Prostate gland (tissue), 2 donors: ENCODE data around the gene EME2. TPM values are rescaled to one million over a fixed set of nuclear protein-coding genes. Genes with fewer than 3 reads are reported as not detected.

Experiments
- DNase-seq: peaks from one replicate; pipeline ENCODE4 v3.0.0-alpha.2; 2019; ENCODE audit warnings: low spot score
- H3K27ac ChIP-seq, 2 donors: fragments of 200-600 bp; sonication (generic); 2 replicates each; pipeline ENCODE4 v1.5.1; 2017 to 2019
- H3K27me3 ChIP-seq: fragments of 200-600 bp; sonication (generic); replicated peaks from 2 replicates; pipeline ENCODE4 v1.5.1; 2019; ENCODE audit not compliant: insufficient read depth
- H3K36me3 ChIP-seq, 2 donors: fragments of 200-600 bp; sonication (generic); 1 replicate in 1 of 2; 2 replicates in 1 of 2; pipeline versions ENCODE4 v1.5.1 to v1.8.1; 2017 to 2019
- H3K4me1 ChIP-seq: fragments of 200-600 bp; sonication (generic); replicated peaks from 2 replicates; pipeline ENCODE4 v1.5.1; 2019
- H3K4me3 ChIP-seq, 2 donors: fragments of 200-600 bp; sonication (generic); 2 replicates each; pipeline ENCODE4 v1.5.1; 2017 to 2019
- H3K9me3 ChIP-seq: fragments of 200-600 bp; sonication (generic); 2 replicates; pipeline ENCODE4 v1.5.1; 2017
- POLR2A ChIP-seq: fragments of 450-650 bp; IDR thresholded peaks from one replicate; pipeline ENCODE4 v1.6.1; 2016; ENCODE audit warnings: antibody characterized with exemption, mild to moderate bottlenecking
- POLR2AphosphoS5 ChIP-seq: sonication (generic); formaldehyde crosslinking; IDR thresholded peaks from one replicate; pipeline ENCODE4 v1.6.1; 2017; ENCODE audit warnings: antibody characterized with exemption
- whole genome bisulfite sequencing: methylation state at CpG from one replicate; pipeline ENCODE4 v1.1.5; 2018; 5-methylcytosine and 5-hydroxymethylcytosine counted together
- intact Hi-C: fragments of 100-400 bp; cut with DNase I; formaldehyde crosslinking; loops from one replicate; pipeline ENCODE4 v1.14.2; 2022
- total RNA-seq, 2 donors: library from RNA; depleted of rRNA; stranded (reverse); fragments of >200 nt; gene quantifications; one replicate each; pipeline ENCODE4 v1.1.0, GENCODE V29; 2016
- TF ChIP-seq, protein P1 (sequence below), 4 experiments: fragments of 200-600 bp in 2 of 4; fragments of 450-650 bp in 2 of 4; sonication (generic) in 2 of 4; IDR thresholded peaks; 1 replicate in 3 of 4; 2 replicates in 1 of 4; pipeline ENCODE4 v1.5.1; 2016 to 2019; ENCODE audit warnings: antibody characterized with exemption in 4 of 4, mild to moderate bottlenecking in 2 of 4, moderate library complexity in 2 of 4

Gene EME2
- total RNA-seq, 2 donors from 2014 or later = 18.3 to 53.9 TPM

DNA sequence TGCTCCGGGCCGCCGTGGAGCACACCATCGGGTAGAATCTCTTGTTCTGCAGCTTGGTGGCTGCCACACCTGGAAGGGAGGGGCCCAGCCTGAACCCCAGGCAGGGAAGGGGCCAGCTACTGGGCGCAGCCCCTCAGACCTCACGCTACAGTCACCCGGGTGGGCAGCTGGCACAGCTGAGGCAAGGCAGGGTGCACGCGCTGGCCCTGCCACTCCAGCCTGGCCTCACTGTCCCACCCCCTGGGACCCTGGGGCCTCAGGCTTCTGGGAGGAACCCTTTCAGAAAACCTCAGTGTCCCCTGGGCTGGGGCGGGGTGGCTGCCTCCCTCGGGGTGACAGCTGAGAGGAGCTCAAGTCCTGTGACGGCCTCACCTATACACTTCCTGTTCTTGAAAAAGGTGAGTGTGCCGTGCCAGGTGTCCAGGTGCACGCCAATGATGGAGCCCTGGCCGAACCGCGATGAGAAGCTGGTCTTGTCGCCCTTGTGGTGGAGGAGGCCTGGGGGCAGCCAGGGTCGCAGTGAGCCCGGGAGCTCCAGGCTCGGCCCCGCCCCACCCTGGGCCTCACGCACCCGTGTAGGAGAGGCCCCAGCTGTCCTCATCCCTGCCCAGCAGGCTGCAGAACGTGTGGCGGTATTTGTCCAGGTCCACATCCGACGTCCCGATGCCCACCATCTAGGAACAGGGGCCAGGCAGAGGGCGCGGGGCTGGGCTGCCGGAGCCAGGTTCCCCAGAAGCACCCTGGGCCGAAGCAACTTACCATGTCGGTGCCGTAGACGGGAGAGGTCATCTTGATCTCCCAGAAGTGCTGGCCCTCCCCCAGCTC, 5.0 kb downstream of the EME2 start:
- Histone ChIP-seq H3K36me3 (peaks cover 12 to 24% of the 10 kb centered on the region in 2 donors), H3K27me3 (no peaks in the 10 kb centered on the region), H3K4me3 (no peak overlapping the region), H3K9me3 (no peaks in the 10 kb centered on the region), H3K27ac (no peak overlapping the region), H3K4me1 (peaks cover 16% of the 10 kb centered on the region)
- intact Hi-C loops = no loop called here
- TF ChIP-seq POLR2AphosphoS5 (no peak), POLR2A (no peak)
- TF ChIP-seq, protein P1, sequence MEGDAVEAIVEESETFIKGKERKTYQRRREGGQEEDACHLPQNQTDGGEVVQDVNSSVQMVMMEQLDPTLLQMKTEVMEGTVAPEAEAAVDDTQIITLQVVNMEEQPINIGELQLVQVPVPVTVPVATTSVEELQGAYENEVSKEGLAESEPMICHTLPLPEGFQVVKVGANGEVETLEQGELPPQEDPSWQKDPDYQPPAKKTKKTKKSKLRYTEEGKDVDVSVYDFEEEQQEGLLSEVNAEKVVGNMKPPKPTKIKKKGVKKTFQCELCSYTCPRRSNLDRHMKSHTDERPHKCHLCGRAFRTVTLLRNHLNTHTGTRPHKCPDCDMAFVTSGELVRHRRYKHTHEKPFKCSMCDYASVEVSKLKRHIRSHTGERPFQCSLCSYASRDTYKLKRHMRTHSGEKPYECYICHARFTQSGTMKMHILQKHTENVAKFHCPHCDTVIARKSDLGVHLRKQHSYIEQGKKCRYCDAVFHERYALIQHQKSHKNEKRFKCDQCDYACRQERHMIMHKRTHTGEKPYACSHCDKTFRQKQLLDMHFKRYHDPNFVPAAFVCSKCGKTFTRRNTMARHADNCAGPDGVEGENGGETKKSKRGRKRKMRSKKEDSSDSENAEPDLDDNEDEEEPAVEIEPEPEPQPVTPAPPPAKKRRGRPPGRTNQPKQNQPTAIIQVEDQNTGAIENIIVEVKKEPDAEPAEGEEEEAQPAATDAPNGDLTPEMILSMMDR (IDR thresholded peaks at IDR 0.05) = no peak
- 72% methylated on average over 22 of the region's 36 CpGs for WGBS
- DNase-seq = no peak

DNA sequence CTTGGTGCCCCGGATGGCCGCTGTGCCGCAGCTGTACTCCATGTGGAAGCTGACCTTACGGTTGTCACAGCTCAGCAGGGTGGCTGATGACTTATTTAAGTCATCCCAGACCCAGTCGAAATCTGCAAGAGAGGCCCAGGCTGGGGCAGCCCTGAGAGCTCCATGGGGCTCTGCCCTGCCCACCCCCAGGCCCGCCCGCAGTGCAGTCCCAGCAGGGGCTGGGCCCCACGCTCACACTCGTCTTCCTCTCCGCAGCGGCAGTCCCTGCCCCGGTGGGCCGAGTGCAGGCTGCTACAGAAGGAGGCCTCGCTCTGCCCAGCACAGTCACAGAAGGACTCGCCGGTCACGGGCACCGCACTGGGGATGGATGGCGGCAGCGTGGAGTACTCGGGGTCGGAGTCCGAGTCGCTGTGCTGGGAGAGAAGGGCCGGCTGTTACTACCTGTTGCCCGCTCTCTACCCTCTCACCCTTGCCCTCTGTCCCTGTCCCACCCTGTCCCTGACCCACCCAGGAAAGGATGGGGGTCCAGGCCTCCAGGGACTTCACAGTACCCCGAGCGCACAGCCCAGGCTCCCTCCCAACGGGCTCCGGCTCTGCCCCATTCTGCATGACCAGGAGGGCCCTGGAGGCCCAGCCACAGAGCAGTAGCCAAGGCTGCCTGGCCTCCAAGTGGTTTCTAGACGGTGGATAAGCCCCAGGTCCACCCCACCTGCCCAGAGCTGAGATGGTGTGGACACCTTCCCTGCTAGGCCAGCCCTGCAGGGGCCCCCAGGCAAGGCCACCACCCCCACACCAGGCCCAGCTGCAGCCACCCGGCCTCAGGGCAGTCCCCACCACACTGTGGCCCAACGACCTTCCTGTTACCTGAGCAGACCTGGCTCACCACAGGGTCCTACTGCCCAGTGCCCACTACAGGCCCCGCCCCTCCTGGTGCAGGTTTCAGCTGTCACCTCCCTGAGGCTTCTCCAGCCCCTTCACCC, 5.9 kb downstream of the EME2 start:
- Histone ChIP-seq H3K4me1 (peaks cover 16% of the 10 kb centered on the region), H3K4me3 (no peak overlapping the region), H3K9me3 (no peaks in the 10 kb centered on the region), H3K27me3 (no peaks in the 10 kb centered on the region), H3K27ac (no peak overlapping the region), H3K36me3 (peaks cover 12 to 24% of the 10 kb centered on the region in 2 donors)
- 84% methylated on average over 30 of the region's 34 CpGs for WGBS
- DNase-seq = no peak
- intact Hi-C loops = no loop called here
- TF ChIP-seq POLR2AphosphoS5 (no peak), POLR2A (no peak)
- TF ChIP-seq, protein P1 (IDR thresholded peaks at IDR 0.05) = no peak

DNA sequence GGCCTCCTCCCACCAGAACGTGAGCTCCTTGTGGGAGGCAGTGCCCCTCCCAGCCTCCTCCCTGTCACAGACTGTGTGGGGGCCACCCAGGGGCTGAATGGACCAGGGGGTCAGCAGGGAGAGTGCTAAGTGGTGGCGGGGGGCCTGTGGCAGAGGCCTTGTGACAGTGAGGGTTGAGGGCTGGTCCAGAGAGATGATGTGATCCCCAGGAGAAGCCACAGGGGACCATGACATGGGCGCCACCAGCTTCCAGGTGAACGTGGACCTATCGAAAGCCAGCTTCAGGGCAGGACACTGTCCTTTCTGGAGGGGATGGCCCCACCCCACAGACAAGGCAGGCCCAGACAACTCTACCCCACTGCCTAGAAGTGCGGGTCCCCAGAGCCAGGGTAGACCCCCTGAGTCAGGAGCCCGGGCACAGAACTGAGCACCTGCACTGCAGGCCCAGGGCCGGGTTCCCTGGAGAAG, 6.7 kb downstream of the EME2 start:
- no peak overlapping the region for H3K4me3 ChIP-seq
- TF ChIP-seq POLR2A (no peak), POLR2AphosphoS5 (no peak)
- TF ChIP-seq, protein P1 (IDR thresholded peaks at IDR 0.05) = no peak
- no peaks in the 10 kb centered on the region for H3K27me3 ChIP-seq
- H3K9me3 ChIP-seq = no peaks in the 10 kb centered on the region
- WGBS = 79% methylated on average over 8 of the region's 8 CpGs
- no peak overlapping the region for H3K27ac ChIP-seq
- DNase-seq = no peak
- intact Hi-C loops = no loop called here
- peaks cover 12 to 24% of the 10 kb centered on the region in 2 donors for H3K36me3 ChIP-seq
- H3K4me1 ChIP-seq = peaks cover 16% of the 10 kb centered on the region

DNA sequence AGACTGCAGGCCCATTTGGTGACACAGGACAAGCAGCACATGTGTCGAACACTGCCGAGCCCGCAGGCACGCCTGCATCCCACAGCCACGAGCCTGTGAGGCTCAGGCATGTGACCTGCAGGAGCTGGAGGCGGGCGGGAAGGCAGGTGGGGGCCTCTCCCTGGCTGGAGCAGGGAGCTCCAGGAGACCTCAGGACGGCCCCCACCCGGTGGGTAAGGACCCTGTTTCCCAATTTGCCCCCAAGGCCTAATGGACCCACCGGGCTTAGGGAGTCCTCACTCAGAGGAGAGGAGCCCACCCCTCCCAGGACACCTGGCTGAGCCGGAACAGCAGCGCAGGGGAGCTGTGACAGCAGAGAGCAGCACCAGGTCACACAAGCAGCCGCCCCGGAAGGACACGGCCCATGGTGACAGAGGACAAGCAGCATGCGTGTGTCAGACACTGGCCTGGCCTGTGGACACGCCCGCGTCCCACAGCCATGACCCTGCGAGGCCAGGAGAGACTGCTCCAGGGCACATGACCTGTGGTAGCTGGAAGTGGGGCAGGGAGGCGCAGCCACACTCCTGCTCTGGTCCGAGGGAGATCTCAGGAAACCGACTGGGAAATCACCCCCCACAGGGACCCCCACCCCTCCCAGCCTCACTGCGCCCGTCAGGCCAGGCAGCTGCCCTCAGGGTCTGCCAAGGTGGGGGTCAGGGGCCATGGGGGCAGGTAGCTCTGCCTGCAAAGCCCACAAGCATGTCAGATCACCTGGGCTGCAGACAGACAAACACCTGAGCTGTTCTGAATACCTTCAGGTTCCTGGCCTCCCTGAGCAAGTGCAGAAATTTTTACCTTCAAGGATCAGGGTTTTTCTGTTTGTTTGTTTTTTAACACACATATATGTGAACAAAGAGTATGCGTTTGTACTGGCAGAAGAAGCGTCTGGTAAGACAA, 7.4 kb downstream of the EME2 start:
- peaks cover 12 to 24% of the 10 kb centered on the region in 2 donors for H3K36me3 ChIP-seq
- intact Hi-C loops = no loop called here

More for the DNA sequence above, 7.4 kb downstream of the EME2 start:
- Histone ChIP-seq H3K27me3 (no peaks in the 10 kb centered on the region), H3K4me3 (no peak overlapping the region), H3K4me1 (peaks cover 14% of the 10 kb centered on the region), H3K9me3 (no peaks in the 10 kb centered on the region), H3K27ac (no peak overlapping the region)
- TF ChIP-seq, protein P1 (IDR thresholded peaks at IDR 0.05) = no peak
- no peak for TF ChIP-seq POLR2A
- no peak for TF ChIP-seq POLR2AphosphoS5
- no peak for DNase-seq
- 80% methylated on average over 27 of the region's 27 CpGs for WGBS
